ENCODE data around the gene NHP2.

- no peak for TF ChIP-seq EZH2 (IDR thresholded peaks at IDR 0.05; ENCODE audit: borderline replicate concordance, low read depth, low read length, severe bottlenecking)
- TF ChIP-seq CTCF (IDR thresholded peaks at IDR 0.05; ENCODE audit: borderline replicate concordance, extremely low read depth, low read length, poor library complexity, severe bottlenecking): no peak
These were observed 26.6 kb upstream of the NHP2 start for GRCh38 chr5:178180141-178180863.

All from DND-41 (cell line).